Mesothelial cell of epicardium (in vitro differentiated cells): ENCODE measurements around the gene ABCC6. TPM values are rescaled to one million over a fixed set of nuclear protein-coding genes. Genes with fewer than 3 reads are reported as not detected.
"Not testable (repeated sequence)": the region's sequence is repeated elsewhere in the genome, so short reads cannot be mapped to it uniquely, and the experiment has no call there.

ENCODE experiments used
- DNase-seq, 2 experiments: peaks; one replicate each; pipeline ENCODE4 v3.0.0; 2021; ENCODE audit warnings: low spot score in 2 of 2; ENCODE audit not compliant: unreplicated experiment in 2 of 2
- H3K27ac Mint-ChIP-seq: 2 replicates; pipeline ENCODE4 v1.8.0; 2021; ENCODE audit warnings: mixed read lengths
- H3K27me3 Mint-ChIP-seq: 2 replicates; pipeline ENCODE4 v1.8.0; 2021; ENCODE audit warnings: low read depth, mixed read lengths
- H3K36me3 Mint-ChIP-seq: 2 replicates; pipeline ENCODE4 v1.8.0; 2021; ENCODE audit warnings: mixed read lengths
- H3K4me1 Mint-ChIP-seq: 2 replicates; pipeline ENCODE4 v1.8.0; 2021; ENCODE audit warnings: mixed read lengths
- H3K4me3 Mint-ChIP-seq: 2 replicates; pipeline ENCODE4 v1.8.0; 2021; ENCODE audit warnings: mild to moderate bottlenecking, moderate library complexity, mixed read lengths
- H3K9me3 Mint-ChIP-seq: 2 replicates; pipeline ENCODE4 v1.8.0; 2021; ENCODE audit warnings: mixed read lengths
- CTCF ChIP-seq: fragments of 200-600 bp; sonication (generic); IDR thresholded peaks from one replicate; pipeline ENCODE4 v1.5.0; 2021; ENCODE audit warnings: antibody characterized with exemption; ENCODE audit not compliant: unreplicated experiment
- total RNA-seq: library from RNA; stranded (reverse); gene quantifications from 3 replicates; pipeline ENCODE4 v1.2.1, GENCODE V29; 2021

The ABCC6 gene
- total RNA-seq, 1 donor from 2014 or later = 3.2 TPM

DNA sequence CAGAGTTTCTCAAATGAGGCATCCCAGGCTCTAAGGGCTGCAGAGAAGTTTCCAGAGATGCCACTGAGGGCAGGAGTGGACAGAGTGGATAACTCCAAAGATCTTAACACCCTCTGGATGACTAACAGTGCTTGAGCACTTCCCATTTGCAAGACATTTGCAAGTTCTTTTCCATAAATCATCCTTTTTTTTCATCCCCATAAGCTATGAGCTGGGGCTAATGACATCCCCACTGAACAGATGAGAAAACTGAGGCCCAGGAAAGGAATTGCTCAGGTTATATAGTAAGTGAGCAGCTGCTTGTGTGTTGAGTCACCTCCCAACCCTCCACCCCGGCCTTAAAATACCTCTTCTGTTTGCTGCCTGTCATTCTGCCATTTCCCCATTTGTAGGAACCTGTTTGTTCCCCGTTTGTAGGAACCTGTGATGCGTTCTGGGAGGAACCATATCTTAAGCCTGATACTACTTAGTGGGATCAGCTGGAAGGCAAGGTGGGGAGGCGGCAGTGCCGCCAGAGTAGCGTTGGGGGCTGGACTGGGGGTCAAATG is 15.4 kb downstream of the ABCC6 start:
- not testable (repeated sequence) for DNase-seq, H3K9me3 Mint-ChIP-seq, H3K4me1 Mint-ChIP-seq, H3K36me3 Mint-ChIP-seq, H3K27me3 Mint-ChIP-seq, H3K27ac Mint-ChIP-seq, H3K4me3 Mint-ChIP-seq

GRCh38 chr16:16207097-16207786 is 16.1 kb downstream of the ABCC6 start:
- not testable (repeated sequence) for H3K9me3 Mint-ChIP-seq, DNase-seq, H3K36me3 Mint-ChIP-seq, H3K27me3 Mint-ChIP-seq, H3K4me3 Mint-ChIP-seq, H3K27ac Mint-ChIP-seq, H3K4me1 Mint-ChIP-seq

DNA sequence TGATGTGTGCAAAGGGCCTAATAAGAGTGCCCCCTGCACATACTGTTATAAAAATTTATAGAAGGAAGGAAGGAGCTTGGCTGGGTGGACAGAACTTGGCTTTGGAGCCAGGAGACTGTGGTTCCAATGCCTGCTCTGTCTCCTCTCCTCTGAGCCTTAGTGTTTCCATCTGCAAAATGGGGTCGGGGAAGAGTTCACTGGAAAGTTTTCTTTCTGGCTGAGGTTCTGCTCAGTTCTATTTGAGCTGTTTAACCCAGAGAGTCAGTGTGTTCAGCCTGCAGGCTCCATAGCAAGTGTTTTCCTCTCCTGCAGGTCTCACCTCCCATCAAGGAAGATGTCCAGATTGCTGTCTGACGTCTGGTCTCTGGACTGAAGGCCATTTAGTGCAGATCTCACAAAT is 17.4 kb downstream of the ABCC6 start:
- not testable (repeated sequence) for H3K9me3 Mint-ChIP-seq, H3K27ac Mint-ChIP-seq, DNase-seq

DNA sequence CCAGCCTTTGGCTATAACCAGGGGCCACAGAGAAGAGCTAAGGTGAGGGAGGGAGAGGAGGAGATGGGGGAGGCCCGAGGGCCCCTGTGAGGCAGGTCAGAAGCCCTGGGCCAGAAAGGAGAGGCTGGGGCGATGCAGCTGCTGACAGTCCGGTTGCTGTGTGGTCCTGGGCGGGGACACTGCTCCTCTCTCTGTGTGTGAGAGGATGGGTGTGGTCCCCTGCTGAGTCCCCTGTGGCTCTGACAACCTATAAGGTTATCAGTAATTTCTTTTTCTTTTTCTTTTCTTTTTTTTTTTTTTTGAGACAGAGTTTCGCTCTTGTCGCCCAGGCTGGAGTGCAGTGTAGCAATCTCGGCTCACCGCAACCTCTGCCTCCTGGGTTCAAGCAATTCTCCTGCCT is 18.7 kb downstream of the ABCC6 start:
- H3K9me3 Mint-ChIP-seq, H3K4me3 Mint-ChIP-seq, H3K27ac Mint-ChIP-seq, DNase-seq, H3K4me1 Mint-ChIP-seq, H3K27me3 Mint-ChIP-seq, H3K36me3 Mint-ChIP-seq: not testable (repeated sequence)

More for the DNA sequence above, 17.4 kb downstream of the ABCC6 start:
- H3K27me3 Mint-ChIP-seq, H3K4me3 Mint-ChIP-seq, H3K4me1 Mint-ChIP-seq, H3K36me3 Mint-ChIP-seq: not testable (repeated sequence)

DNA sequence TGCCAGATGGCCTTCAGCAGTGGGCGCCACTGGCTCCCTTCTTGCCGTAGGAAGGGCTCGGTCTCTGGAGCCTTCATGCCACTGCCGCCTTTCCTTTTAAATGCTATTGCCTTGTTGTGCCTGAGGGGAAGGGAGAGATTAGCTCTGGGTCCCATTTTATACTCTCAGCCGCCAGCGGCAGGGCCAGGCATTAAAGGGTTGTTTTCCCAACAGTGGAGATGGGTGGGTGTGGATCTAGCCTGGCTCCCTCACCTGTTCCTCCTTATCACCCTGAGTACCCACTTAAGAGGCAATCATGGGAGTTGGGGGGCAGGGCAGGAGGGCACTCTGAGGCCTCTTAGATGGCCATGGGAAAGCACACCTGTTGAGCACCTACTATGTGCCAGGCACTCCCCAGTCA is 19.8 kb downstream of the ABCC6 start:
- H3K36me3 Mint-ChIP-seq, H3K9me3 Mint-ChIP-seq, H3K27me3 Mint-ChIP-seq, H3K4me1 Mint-ChIP-seq, DNase-seq, H3K4me3 Mint-ChIP-seq, H3K27ac Mint-ChIP-seq: not testable (repeated sequence)

DNA sequence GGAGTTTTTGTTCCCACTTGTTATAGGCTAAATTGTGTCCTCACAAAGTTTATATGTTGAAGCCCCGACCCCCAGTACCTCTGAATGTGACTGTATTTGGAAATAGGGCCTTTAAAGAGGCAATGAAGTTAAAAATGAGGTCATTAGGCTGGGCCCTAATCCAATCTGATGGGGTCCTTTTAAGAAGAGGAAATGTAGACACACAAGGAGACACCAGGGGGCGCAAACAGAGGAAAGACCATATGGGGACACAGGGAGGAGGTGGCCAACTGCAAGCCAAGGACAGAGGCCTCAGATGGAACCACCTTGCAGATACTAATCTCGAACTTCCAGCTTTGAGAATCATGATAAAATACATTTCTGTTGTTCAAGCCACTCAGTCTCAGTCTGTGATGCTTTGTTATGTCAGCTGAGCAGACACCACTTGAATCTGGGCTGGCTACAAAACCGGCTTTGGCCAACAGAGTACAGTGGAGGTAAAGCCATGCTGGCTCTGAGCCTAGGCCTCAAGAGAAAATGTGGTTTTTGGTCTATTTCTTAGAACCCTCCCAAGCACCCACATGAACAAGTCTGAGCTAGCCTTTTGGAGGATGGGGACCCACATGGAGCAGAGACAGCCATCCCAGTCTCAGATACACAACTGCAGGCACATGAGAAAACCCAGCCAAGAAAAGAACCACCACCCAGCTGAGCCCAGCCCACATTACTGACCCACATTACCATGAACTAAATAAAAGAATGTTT is 20.7 kb downstream of the ABCC6 start:
- not testable (repeated sequence) for H3K4me3 Mint-ChIP-seq, H3K27ac Mint-ChIP-seq, H3K4me1 Mint-ChIP-seq, H3K9me3 Mint-ChIP-seq, H3K36me3 Mint-ChIP-seq, H3K27me3 Mint-ChIP-seq
- DNase-seq = peak in 1 of 2 experiments; percentile 51

DNA sequence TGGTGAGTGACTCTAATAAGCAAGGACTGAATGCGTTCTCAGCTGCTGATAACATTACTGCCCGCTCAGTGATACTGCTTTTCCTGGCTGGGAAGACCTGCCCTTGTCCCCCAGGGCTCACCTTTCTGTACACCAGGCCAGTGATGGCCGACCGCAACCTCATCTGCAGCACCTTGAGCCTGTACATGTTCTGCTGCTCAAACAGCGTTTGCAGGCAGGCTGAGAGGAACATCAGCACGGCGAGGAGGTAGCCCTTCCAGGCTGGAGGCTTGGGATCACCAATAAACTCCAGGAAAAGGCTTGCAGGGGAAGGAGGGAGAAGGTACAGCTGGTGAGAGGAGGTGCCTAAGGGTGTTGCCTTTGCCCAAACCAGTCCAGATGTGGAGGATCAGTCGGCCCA is 21.4 kb downstream of the ABCC6 start:
- not testable (repeated sequence) for H3K27me3 Mint-ChIP-seq, H3K4me1 Mint-ChIP-seq, H3K36me3 Mint-ChIP-seq, H3K27ac Mint-ChIP-seq, H3K9me3 Mint-ChIP-seq, DNase-seq, H3K4me3 Mint-ChIP-seq

DNA sequence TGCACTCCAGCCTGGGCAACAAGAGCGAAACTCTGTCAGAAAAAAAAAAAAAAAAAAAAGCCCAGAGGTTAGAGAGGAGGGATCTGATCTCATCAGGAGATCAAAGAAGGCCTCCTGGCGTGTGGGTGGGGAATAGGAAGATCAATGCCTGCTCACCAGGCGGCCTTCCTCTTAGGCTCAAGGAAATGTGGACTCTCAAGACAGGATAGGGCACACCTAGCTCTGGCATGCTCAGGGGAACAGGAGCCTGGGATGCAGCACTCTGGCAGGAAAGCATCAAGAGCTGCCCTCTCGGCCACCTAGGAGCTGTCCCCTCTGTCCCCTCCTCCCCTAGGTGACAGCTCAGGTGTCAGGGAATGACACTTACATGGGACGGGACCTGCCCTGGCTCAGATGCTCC is 22.9 kb downstream of the ABCC6 start:
- H3K36me3 Mint-ChIP-seq, DNase-seq, H3K4me1 Mint-ChIP-seq, H3K4me3 Mint-ChIP-seq, H3K27me3 Mint-ChIP-seq, H3K9me3 Mint-ChIP-seq, H3K27ac Mint-ChIP-seq: not testable (repeated sequence)

DNA sequence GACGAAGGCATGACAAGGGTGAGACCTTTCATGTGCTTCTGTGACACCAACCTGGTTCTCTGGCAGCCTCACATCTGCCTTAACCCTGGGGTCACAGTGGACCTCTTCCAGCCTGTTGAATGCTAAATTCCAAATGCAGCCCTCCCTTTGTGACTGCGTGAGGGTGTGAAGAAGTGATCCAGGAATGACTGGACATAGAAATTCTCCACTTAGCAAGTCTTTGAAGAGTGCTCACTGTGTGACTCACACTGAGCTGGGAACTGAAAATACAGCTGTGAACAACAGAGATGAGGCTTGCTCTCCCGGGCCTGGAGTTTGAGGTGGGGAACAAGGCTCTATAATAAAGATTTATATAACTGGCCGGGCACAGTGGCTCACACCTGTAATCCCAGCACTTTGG is 23.9 kb downstream of the ABCC6 start:
- not testable (repeated sequence) for H3K9me3 Mint-ChIP-seq, H3K36me3 Mint-ChIP-seq, H3K27ac Mint-ChIP-seq, H3K4me1 Mint-ChIP-seq, H3K27me3 Mint-ChIP-seq, H3K4me3 Mint-ChIP-seq, DNase-seq

- Mint-ChIP-seq H3K27me3 (no peaks in the 10 kb centered on the region), H3K4me3 (no peak overlapping the region), H3K4me1 (peaks cover 2% of the 10 kb centered on the region), H3K9me3 (no peaks in the 10 kb centered on the region), H3K27ac (no peak overlapping the region), H3K36me3 (no peaks in the 10 kb centered on the region)
- DNase-seq = no peak
- TF ChIP-seq CTCF = no peak
Measured at GRCh38 chr16:16197966-16198365, 25.3 kb downstream of the ABCC6 start.
